Ascending aorta (tissue), 2 donors: ENCODE results near the gene GREM2. TPM values are rescaled to one million over a fixed set of nuclear protein-coding genes. Genes with fewer than 3 reads are reported as not detected.

ENCODE experiments used
- DNase-seq, 2 donors: peaks; one replicate each; pipeline ENCODE4 v3.0.0-alpha.2; 2019; ENCODE audit warnings: low spot score in 2 of 2
- H3K27ac ChIP-seq, 2 donors: fragments of 200-600 bp; sonication (generic); one replicate each; pipeline ENCODE4 v1.5.1; 2016 to 2017; ENCODE audit warnings: mild to moderate bottlenecking in 1 of 2
- H3K27me3 ChIP-seq: fragments of 200-600 bp; sonication (generic); one replicate; pipeline ENCODE4 v1.5.1; 2017
- H3K36me3 ChIP-seq, 2 donors: fragments of 200-600 bp; sonication (generic); one replicate each; pipeline ENCODE4 v1.5.1; 2016
- H3K4me1 ChIP-seq, 2 donors: fragments of 200-600 bp; sonication (generic); one replicate each; pipeline ENCODE4 v1.5.1; 2016 to 2017; ENCODE audit warnings: mild to moderate bottlenecking in 1 of 2
- H3K4me3 ChIP-seq, 2 donors: fragments of 200-600 bp; sonication (generic); one replicate each; pipeline ENCODE4 v1.5.1; 2016 to 2017; ENCODE audit warnings: mild to moderate bottlenecking in 1 of 2
- H3K9me3 ChIP-seq, 2 donors: fragments of 200-600 bp; sonication (generic); one replicate each; pipeline ENCODE4 v1.5.1; 2016
- intact Hi-C: fragments of 100-400 bp; cut with DNase I; formaldehyde crosslinking; loops from one replicate; pipeline ENCODE4 v1.15.1; 2023
- total RNA-seq: library from RNA; depleted of rRNA; stranded (reverse); fragments of >200 nt; gene quantifications from one replicate; pipeline ENCODE4 v1.1.0, GENCODE V29; 2016
- TF ChIP-seq, protein P1 (sequence below), 3 experiments: fragments of 200-600 bp in 2 of 3; fragments of 450-650 bp in 1 of 3; sonication (generic) in 2 of 3; IDR thresholded peaks; one replicate each; pipeline ENCODE4 v1.5.1; 2016 to 2019; ENCODE audit warnings: antibody characterized with exemption in 3 of 3, mild to moderate bottlenecking in 1 of 3, moderate library complexity in 1 of 3

Gene GREM2
- total RNA-seq, 1 donor from 2014 or later, result not detected

GRCh38 chr1:240650877-240651276, 38.9 kb upstream of the GREM2 start:
- Histone ChIP-seq H3K27ac (no peak overlapping the region), H3K36me3 (no peaks in the 10 kb centered on the region), H3K27me3 (no peaks in the 10 kb centered on the region), H3K9me3 (no peaks in the 10 kb centered on the region), H3K4me3 (no peak overlapping the region), H3K4me1 (no peaks in the 10 kb centered on the region)
- intact Hi-C loops, result no loop called here
- TF ChIP-seq, protein P1, sequence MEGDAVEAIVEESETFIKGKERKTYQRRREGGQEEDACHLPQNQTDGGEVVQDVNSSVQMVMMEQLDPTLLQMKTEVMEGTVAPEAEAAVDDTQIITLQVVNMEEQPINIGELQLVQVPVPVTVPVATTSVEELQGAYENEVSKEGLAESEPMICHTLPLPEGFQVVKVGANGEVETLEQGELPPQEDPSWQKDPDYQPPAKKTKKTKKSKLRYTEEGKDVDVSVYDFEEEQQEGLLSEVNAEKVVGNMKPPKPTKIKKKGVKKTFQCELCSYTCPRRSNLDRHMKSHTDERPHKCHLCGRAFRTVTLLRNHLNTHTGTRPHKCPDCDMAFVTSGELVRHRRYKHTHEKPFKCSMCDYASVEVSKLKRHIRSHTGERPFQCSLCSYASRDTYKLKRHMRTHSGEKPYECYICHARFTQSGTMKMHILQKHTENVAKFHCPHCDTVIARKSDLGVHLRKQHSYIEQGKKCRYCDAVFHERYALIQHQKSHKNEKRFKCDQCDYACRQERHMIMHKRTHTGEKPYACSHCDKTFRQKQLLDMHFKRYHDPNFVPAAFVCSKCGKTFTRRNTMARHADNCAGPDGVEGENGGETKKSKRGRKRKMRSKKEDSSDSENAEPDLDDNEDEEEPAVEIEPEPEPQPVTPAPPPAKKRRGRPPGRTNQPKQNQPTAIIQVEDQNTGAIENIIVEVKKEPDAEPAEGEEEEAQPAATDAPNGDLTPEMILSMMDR (IDR thresholded peaks at IDR 0.05), result no peak
- DNase-seq, result no peak

DNA sequence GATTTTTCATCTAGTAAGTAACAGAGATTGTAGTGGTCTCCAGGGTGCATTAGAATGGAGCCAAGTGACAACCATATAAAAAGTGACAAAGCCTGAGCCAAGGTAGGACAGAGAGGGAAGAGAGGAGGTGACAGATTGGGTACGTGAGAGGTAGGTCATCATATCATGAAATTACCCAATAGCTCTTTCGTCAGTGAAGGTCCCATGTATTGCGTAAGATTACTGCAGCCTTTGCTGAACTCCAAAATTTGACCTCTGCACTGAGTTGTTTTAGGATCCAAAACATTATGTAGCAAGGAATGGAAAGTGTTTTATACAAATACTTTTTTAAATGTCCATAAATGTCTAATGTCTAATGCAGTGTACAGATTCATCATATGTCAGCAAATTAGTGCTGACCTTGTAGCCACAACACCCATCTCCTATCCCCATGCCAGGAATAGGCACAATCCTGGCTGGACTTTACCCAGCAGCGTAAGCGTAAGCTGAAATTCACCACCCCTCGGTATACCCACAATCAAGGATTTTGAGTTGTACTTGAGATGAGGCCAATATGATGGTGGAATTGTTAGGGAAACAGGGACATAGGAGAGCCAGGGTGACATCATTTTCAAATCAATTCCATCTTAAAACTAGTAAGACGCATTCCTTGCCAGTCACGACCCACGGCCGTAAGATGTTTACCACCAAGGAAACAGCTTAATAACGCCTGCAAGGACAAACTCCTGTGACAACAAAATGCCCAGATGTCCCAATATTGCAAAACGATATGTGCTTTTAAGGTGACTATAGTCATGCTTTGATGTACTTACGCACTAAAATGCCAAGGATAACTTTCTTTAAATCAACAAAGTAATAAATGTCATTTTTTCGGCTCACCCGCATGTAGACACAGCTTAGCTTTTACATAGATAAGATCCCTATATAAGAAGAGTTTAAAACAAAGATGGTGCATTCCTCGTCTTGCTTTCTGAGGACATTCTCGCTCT, 38.1 kb upstream of the GREM2 start:
- intact Hi-C loops, result no loop called here
- Histone ChIP-seq H3K4me1 (no peaks in the 10 kb centered on the region), H3K27me3 (no peaks in the 10 kb centered on the region), H3K4me3 (no peak overlapping the region), H3K9me3 (no peaks in the 10 kb centered on the region), H3K27ac (no peak overlapping the region), H3K36me3 (no peaks in the 10 kb centered on the region)
- TF ChIP-seq, protein P1 (IDR thresholded peaks at IDR 0.05), result no peak
- DNase-seq, result no peak

- Histone ChIP-seq H3K27ac (no peak overlapping the region), H3K9me3 (no peaks in the 10 kb centered on the region), H3K4me1 (no peaks in the 10 kb centered on the region), H3K36me3 (no peaks in the 10 kb centered on the region), H3K27me3 (no peaks in the 10 kb centered on the region), H3K4me3 (no peak overlapping the region)
- DNase-seq, result no peak
- TF ChIP-seq, protein P1 (IDR thresholded peaks at IDR 0.05), result no peak
- intact Hi-C loops, result no loop called here
Measured at GRCh38 chr1:240646571-240647240, 34.8 kb upstream of the GREM2 start.

- H3K36me3 ChIP-seq, result no peaks in the 10 kb centered on the region
- intact Hi-C loops, result no loop called here
- H3K27me3 ChIP-seq, result no peaks in the 10 kb centered on the region
- no peaks in the 10 kb centered on the region for H3K4me1 ChIP-seq
- no peak overlapping the region for H3K27ac ChIP-seq
- no peak overlapping the region for H3K4me3 ChIP-seq
- TF ChIP-seq, protein P1 (IDR thresholded peaks at IDR 0.05), result no peak
- no peaks in the 10 kb centered on the region for H3K9me3 ChIP-seq
- no peak for DNase-seq
Measured at GRCh38 chr1:240644732-240645131, 32.8 kb upstream of the GREM2 start.

DNA sequence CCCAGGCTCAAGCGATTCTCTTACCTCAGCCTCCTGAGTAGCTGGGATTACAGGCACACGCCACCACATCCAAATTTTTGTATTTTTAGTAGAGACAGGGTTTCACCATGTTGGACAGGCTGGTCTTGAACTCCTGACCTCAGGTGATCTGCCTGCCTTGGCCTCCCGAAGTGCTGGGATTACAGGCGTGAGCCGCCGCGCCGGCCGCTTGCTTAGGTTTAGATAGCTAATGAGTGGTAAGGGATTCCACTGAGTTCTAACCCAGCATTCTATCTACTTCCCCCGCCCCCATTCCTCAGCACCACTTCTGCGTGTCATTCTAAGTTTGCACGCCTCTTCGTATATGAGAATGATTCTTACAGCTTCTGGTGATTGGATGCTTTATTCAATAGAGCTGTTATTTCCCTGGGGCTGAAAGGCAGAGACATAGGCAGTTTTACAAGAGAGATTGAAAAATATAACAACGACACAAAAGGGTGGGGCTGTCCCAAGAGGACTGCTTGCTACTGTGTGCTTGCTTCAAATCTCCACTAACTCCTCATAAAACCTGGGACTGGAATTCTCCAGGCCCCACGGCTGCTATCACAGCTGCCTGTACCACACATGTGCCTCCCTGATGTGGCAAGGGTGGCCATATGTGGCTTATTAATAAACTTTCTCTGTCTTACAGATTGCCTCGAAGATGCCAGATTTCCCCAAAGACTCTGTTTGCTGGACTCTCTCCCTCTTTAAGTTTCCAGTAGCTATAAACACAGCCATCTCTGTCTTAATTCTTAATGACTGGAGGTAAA, 23.7 kb upstream of the GREM2 start:
- TF ChIP-seq, protein P1 (IDR thresholded peaks at IDR 0.05), result no peak
- Histone ChIP-seq H3K36me3 (no peaks in the 10 kb centered on the region), H3K4me1 (no peaks in the 10 kb centered on the region), H3K27ac (no peak overlapping the region), H3K9me3 (no peaks in the 10 kb centered on the region), H3K27me3 (no peaks in the 10 kb centered on the region), H3K4me3 (no peak overlapping the region)
- intact Hi-C loops, result no loop called here
- no peak for DNase-seq
